NCI-H2196 (cell line): ENCODE data around the gene LAMC2.

Experiments used
- DNase-seq: peaks from one replicate; lab custom pipeline; 2025; ENCODE audit not compliant: unreplicated experiment; lab: John Stamatoyannopoulos, UW

Gene LAMC2

GRCh38 chr1:183283286-183283685, 97.2 kb downstream of the LAMC2 start:
- DNase-seq = no peak

GRCh38 chr1:183284086-183284485, 98.0 kb downstream of the LAMC2 start:
- DNase-seq = no peak

GRCh38 chr1:183285256-183285655, 99.2 kb downstream of the LAMC2 start:
- no peak for DNase-seq

GRCh38 chr1:183285746-183286145, 99.7 kb downstream of the LAMC2 start:
- DNase-seq = no peak

- DNase-seq = no peak
Measured at GRCh38 chr1:183287191-183287675, 101.2 kb downstream of the LAMC2 start.

GRCh38 chr1:183288583-183288982, 102.5 kb downstream of the LAMC2 start:
- no peak for DNase-seq

- DNase-seq = no peak
Measured at GRCh38 chr1:183289051-183289496, 103.0 kb downstream of the LAMC2 start.

GRCh38 chr1:183290628-183291027, 104.6 kb downstream of the LAMC2 start:
- no peak for DNase-seq

GRCh38 chr1:183291216-183291762, 105.2 kb downstream of the LAMC2 start:
- DNase-seq = no peak

- DNase-seq = no peak
Measured at GRCh38 chr1:183291802-183292514, 105.9 kb downstream of the LAMC2 start.

- DNase-seq = no peak
Measured at GRCh38 chr1:183293241-183293640, 107.2 kb downstream of the LAMC2 start.

- DNase-seq = no peak
Measured at GRCh38 chr1:183293876-183294275, 107.8 kb downstream of the LAMC2 start.
